NCI-H2196 (cell line): ENCODE results near the gene TNFRSF8.
A peak's percentile ranks its signal among the peaks of the same experiment; 100 is the strongest.

ENCODE experiments used
- DNase-seq: peaks from one replicate; lab custom pipeline; 2025; ENCODE audit not compliant: unreplicated experiment; lab: John Stamatoyannopoulos, UW

The TNFRSF8 gene

DNA sequence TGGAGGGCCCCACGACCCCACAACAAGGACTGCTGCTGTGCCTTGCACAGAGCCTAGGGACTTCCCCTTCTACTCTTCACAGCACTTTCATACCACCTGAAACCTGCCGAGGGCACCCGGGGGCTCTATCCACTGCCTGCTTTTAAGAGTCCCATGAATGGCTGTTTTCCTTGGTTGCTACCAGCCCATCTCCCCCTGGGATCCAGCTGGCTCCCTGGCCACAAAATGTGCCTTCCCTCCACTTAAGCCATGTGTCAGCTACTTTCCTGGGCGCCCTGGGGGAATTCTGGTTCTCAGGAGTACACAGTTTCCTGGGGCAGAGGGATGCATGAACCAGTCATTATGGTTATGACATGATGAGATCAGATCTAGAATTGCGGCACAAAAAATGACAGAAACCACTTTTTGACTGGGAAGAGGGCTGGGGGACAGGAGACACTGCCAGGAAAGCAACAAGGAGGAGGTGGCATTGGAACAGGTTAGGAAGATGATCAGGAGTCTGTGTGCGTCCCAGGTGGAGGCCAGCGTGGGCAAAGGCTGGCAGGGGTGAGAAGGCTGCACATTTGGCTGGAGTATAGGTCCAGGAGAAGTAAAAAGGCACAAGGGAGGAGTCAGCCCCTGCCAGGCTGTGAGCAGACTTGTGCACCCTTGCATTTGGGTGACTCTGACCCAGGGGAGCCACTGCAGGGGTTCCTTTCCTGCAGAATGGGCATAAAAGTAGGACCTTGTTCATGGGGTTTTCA, 3.2 kb upstream of the TNFRSF8 start:
- no peak for DNase-seq

GRCh38 chr1:12060500-12060899, 2.6 kb upstream of the TNFRSF8 start:
- DNase-seq: no peak

DNA sequence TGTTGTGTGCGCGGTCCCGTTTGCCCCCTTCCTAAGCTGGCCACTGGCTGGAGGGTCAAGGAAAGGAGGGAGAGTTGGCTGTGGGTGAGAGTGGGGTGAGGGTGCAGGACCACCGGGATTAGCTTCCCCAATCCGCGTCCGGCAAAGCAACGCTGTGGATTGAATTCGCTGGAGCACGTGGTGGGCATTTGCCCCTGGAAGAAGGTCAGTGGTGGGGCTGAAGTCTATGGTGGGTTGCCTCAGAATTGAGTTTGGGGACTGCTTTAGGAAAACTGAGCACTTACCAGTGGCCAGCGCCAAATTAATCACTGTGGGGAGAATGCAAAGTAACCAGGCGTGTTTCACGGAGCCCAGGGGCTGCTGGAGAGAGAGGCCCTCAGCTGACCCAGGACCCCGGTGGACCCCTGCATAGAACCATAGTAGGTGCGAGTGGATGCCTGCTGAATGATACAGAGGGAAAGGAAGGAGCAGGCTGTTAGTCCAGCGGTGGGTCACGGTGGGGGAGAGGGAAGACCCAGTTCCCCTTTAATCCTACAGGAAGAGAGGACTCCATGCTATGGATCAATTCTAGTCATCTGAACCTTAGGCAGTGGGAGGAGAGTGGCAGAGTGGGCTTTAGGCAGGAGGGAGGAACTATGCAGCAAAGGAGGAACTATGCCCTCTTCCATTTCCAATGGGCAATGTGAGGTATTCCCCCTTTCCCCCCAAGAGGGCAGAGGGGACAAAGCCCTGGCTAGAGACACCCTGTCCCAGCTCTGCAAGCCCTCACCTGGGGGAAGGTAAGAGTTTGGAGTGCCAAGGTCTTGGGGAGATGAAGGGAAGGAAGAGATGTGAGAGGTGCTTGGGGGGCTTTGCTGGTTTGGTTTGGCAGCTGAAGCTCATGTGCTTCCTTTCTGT, 1.2 kb downstream of the TNFRSF8 start:
- DNase-seq: no peak

DNA sequence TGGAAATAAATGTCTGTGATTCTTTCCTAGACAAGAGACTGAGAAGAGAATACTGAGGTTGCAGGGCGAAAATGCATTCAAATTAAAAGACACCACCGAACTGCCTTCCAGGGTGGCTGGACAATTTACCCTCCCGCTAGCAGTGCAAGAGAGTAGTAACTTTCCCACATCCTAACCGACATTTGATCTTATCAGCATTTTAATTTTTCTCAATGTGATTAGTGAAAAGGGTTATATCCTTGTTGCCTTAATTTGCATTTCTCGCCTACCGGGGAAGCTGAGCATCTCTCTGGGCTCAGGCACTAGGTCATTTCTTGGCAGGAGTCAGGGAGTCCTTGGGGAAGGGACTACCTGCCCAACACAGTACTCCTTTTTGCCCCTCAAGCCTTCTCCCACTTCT, 2.8 kb downstream of the TNFRSF8 start:
- no peak for DNase-seq

DNA sequence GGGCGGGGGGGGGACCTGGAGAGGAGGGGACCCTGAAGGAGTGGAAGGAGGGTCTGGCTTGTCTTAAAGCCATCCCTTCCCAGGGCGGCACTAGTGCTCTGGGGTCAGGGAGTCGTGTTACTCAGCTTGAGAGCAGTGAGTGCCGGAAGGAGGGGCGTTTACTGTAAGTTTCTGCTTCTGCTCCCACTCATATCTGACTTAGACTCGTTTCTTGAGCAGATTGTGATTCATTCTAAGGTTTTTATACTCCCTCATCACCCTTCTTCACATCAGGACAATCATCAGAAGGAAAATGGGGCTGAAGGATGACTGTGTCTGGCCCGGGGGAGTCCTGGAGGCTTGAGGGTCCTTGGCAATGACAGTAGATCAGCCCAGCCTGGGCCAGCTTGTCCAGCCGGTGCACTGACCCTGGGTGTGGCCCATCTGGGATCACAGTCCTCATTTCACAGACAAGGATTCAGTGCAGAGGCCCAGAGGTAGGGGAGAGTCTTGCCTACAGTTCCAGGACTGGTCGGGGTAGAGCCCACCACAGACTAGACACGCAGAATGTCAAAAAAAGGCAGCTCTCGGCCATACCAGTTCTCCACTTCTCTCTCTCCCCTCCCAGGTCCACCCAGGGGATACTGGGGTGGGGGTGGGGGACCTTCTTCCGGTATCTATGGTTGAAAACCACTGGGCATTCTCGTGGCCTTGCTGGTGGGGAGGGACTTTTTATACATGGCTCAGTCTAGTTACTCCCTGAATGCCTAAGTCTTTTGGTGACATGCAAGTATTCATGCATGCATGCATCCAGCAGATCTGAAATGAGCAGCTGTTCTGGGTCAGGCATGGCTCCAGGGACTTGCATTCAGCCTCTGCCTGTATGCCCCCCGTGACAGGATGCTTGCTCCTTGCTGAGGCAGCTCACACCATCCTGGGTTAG, 5.1 kb downstream of the TNFRSF8 start:
- no peak for DNase-seq

- DNase-seq: no peak
These were observed 6.6 kb downstream of the TNFRSF8 start for GRCh38 chr1:12069623-12070244.

GRCh38 chr1:12071892-12072291, 8.8 kb downstream of the TNFRSF8 start:
- no peak for DNase-seq

DNA sequence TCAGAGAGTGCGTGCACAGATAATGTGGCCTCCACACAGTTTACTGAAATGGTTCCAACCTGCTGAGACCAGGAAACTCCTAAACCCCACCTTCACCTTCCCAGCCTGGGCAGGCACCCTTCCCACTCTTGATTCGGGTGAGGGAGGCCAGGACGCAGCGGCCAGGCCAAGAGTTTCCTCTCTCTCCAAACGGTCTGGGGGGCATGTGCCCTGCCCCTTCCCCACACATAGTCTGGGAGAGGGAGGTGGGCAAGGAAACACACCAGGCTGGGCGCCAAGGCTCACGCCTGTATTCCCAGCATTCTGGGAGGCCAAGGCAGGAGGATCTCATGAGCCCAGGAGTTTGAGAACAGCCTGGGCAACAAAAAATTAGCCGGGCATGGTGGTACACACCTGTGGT, 9.6 kb downstream of the TNFRSF8 start:
- DNase-seq: no peak

- no peak for DNase-seq
These were observed 10.7 kb downstream of the TNFRSF8 start for GRCh38 chr1:12073796-12074195.

DNA sequence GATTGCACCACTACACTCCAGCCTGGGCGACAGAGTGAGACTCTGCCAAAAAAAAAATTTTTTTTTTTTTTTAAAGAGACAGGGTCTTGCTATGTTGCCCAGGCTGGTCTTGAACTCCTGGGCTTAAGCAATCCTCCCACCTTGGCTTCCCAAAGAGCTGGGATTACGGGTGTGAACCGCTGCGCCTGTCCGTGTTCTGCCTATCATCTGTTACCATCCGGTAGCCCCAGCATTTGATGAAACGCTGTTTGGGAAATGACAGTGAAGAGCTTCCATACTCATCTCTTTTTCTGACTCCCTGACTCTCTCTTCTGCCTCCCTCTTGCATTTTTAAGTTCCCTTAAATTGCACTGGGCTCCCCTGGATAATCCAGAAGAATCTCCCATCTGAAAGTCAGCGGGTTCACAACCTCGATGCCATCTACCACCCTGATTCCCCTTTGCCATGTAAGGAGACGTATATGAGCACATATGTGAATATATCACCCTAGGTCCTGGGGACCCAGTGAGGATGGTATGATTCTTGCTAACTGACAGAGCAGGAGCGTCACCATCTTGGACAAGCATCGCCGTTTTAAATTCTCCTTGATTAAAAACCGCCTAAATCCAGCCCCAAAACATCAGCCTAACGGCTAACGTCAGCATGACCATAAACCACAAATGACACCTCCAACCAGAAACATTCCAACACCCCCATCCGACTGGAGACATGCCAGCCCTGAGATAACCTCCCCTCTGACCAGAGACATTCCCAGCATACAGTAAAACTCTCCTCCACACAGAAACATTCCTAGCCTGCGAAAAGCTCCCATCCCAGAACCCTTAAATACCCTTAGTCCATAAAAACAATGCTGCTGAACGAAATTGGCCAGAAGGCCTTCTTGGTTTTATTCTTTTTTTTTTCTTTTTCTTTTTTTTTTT, 12.4 kb downstream of the TNFRSF8 start:
- no peak for DNase-seq

DNA sequence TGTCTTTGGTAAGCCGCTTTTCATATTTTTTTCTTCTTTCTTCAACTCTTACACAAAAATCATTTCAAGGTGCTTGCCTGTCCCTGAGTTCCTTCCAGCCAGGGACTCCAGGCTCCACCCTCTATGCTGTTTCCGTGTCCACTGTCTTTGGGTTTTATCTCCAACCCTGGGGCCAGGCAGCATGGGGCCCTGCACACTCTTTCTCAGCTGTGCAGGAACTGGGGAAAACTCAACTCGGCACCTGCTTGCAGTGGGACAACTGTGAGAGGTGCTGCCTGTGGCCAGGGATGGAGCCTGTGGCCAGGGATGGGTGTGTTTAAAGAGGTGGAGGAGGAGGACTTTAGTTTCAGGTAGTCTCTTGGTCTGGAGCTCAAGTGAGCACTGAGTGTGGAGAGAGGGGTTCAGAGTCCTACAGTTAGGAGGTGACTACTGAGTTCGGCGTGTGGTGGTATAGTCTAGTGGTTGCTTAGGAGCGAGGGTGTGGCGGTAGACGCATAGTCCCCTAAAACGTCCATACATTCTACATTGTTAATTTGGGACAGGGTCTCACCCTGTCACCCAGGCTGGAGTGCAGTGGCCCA, 13.4 kb downstream of the TNFRSF8 start:
- DNase-seq: no peak

GRCh38 chr1:12078575-12078937, 15.5 kb downstream of the TNFRSF8 start:
- no peak for DNase-seq

GRCh38 chr1:12078938-12079861, 16.1 kb downstream of the TNFRSF8 start:
- DNase-seq: peak; percentile 27

DNA sequence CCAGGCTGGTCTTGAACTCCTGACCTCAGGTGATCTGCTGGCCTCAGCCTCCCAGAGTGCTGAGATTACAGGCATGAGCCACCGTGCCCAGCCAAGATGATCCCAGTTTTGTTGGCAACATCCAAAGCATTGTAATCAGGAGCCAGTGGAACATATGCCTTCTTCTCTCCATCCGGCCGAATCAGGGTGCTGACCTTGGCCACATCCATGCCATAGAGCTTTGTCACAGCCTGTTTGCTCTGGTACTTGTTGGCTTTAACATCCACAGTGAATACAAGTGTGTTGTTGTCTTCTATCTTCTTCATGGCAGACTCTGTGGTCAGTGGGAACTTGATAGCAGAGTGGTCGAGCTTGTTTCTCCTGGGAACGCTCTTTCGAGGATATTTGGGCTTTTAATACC, 17.1 kb downstream of the TNFRSF8 start:
- no peak for DNase-seq

DNA sequence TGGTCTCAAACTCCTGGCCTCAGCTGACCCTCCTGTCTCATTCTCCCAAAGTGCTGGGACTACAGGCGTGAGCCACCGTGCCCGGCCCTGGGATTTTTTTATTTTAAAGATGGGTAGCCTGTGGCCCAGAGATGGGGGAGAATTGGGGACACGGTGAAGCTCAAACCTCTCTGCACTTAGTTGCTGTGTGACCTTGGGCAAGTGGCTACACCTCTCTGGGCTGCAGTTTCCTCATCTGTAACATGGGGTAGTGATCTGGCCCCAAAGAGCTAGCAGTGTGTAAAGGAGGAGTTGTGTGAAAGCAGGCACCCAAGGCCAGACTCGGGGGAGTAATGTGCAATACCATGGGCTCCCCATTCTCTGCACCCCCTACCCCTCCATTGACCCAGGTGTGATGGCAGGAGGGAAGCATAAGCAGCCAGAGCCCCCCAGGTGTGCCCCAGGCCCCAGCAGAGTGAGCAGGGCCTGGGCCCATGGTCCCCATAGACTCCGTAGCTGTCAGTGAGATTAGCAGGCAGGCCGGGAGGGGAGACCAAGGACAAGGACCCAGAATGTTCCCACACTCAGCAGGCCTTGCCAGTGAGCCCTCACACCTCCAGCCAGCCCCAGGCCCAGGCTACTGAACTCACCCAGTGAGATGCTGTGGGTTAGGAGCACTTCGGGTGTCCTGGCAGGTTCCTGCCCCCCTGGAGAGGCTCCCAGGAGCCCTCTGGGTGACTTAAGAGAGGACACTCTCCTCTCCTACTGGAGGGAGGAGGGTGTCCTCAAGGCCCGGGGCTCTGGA, 17.9 kb downstream of the TNFRSF8 start:
- no peak for DNase-seq

DNA sequence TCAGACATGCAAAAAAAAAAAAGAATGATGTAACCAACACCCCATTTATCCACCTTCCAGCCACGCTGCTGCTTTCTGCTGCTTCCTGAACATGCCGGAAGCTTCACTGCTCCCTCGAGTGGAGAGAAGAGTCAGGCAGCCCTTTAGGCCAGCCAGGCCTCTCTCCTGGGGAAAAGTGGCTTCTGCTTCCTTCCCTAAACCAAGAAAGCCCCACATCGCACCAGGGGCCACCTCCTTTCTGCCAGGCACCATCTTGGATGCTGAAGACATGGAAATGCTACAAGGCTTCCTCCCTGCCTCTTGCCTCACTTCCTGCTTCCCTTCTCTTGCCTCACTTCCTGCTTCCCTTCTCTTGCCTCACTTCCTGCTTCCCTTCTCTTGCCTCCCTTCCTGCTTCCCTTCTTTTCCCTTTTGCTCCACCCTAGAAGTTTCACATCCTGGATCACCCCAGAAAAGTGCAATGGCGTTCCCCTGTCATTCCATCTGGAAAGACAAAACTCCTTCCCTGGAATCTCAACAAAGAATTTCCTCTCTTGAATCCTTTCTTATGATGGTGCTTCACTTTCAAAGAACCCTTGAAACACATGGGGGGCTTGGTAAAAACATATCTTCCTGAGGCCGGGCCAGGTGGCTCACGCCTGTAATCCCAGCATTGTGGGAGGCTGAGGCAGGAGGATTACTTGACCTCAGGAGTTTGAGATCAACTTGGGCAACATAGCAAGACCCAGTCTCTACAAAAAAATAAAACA, 18.7 kb downstream of the TNFRSF8 start:
- no peak for DNase-seq

GRCh38 chr1:12082988-12083387, 19.9 kb downstream of the TNFRSF8 start:
- DNase-seq: no peak
